ENCODE results near the gene CROCC2.

DNA sequence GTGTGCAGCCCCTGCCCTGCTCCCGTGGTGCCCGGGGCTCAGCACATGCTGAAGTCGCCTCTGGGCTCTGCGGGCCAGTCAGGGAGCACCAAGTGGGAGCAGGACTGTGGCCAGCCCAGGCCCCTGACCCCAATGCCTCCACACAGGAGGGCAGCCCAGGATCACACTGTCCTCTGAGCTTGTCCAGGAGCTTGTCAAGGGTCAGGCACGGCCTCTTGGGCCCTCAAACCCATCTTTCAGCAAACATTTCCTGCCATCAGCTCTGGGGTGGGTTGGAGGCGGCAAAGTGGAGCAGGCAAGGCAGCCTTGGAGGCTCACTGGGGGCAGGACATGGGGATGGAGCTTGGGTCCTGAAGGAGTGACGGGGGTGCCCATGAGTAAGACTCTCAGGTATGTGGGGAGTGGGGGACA, 102.6 kb downstream of the CROCC2 start:
- TF ChIP-seq, protein P1, sequence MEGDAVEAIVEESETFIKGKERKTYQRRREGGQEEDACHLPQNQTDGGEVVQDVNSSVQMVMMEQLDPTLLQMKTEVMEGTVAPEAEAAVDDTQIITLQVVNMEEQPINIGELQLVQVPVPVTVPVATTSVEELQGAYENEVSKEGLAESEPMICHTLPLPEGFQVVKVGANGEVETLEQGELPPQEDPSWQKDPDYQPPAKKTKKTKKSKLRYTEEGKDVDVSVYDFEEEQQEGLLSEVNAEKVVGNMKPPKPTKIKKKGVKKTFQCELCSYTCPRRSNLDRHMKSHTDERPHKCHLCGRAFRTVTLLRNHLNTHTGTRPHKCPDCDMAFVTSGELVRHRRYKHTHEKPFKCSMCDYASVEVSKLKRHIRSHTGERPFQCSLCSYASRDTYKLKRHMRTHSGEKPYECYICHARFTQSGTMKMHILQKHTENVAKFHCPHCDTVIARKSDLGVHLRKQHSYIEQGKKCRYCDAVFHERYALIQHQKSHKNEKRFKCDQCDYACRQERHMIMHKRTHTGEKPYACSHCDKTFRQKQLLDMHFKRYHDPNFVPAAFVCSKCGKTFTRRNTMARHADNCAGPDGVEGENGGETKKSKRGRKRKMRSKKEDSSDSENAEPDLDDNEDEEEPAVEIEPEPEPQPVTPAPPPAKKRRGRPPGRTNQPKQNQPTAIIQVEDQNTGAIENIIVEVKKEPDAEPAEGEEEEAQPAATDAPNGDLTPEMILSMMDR (IDR thresholded peaks at IDR 0.05): no peak
- no peak for TF ChIP-seq POLR2A (IDR thresholded peaks at IDR 0.05)

All from Peyer's patch (tissue), 4 donors.